Activated CD8-positive, alpha-beta T cell treated with anti-CD3 and anti-CD28 coated beads for 36 hours (primary cell): ENCODE results near the gene CDK5RAP3. TPM values are rescaled to one million over a fixed set of nuclear protein-coding genes. Genes with fewer than 3 reads are reported as not detected.
A peak's percentile ranks its signal among the peaks of the same experiment; 100 is the strongest.

Experiments used
- ATAC-seq: fragments of 200-7000 bp; cut with Tn5 transposase; one replicate; pipeline ENCODE4 v1.10.0; 2021; ENCODE audit warnings: mild to moderate bottlenecking, moderate library complexity
- CTCF ChIA-PET: fragments of 350-600 bp; sonication (Branson Sonifier 250); formaldehyde crosslinking; loops from one replicate; lab custom pipeline; 2021; ENCODE audit warnings: antibody characterized with exemption; lab: Charles Lee
- POLR2A ChIA-PET: fragments of 350-600 bp; sonication (Branson Sonifier 250); formaldehyde crosslinking; loops from one replicate; lab custom pipeline; 2021; ENCODE audit warnings: antibody characterized with exemption; lab: Charles Lee
- DNase-seq: peaks from one replicate; pipeline ENCODE4 v3.0.0-alpha.2; 2020
- H3K27ac Mint-ChIP-seq: one replicate; pipeline ENCODE4 v1.8.0; 2021; ENCODE audit warnings: mild to moderate bottlenecking, mixed read lengths
- H3K27me3 Mint-ChIP-seq: one replicate; pipeline ENCODE4 v1.8.0; 2021; ENCODE audit warnings: mixed read lengths
- H3K36me3 Mint-ChIP-seq: one replicate; pipeline ENCODE4 v1.8.0; 2021; ENCODE audit warnings: low read depth, mixed read lengths
- H3K4me1 Mint-ChIP-seq: one replicate; pipeline ENCODE4 v1.8.0; 2021; ENCODE audit warnings: low read depth, mixed read lengths
- H3K4me3 Mint-ChIP-seq: one replicate; pipeline ENCODE4 v1.8.0; 2021; ENCODE audit warnings: mild to moderate bottlenecking, moderate library complexity, mixed read lengths
- H3K9me3 Mint-ChIP-seq: one replicate; pipeline ENCODE4 v1.8.0; 2021; ENCODE audit warnings: mixed read lengths
- intact Hi-C: fragments of 100-400 bp; cut with micrococcal nuclease; formaldehyde crosslinking; loops from one replicate; pipeline ENCODE4 v1.10.0; 2022
- total RNA-seq, 2 experiments: library from RNA; stranded (reverse); gene quantifications; one replicate each; pipeline ENCODE4 v1.2.3, GENCODE V29; 2021
- TF ChIP-seq, protein P1 (sequence below): fragments of 200-600 bp; IDR thresholded peaks from one replicate; pipeline ENCODE4 v1.8.0; 2022; ENCODE audit warnings: antibody characterized with exemption, mild to moderate bottlenecking

Gene CDK5RAP3
- total RNA-seq, 2 experiments from 2014 or later, result 161 to 171 TPM

DNA sequence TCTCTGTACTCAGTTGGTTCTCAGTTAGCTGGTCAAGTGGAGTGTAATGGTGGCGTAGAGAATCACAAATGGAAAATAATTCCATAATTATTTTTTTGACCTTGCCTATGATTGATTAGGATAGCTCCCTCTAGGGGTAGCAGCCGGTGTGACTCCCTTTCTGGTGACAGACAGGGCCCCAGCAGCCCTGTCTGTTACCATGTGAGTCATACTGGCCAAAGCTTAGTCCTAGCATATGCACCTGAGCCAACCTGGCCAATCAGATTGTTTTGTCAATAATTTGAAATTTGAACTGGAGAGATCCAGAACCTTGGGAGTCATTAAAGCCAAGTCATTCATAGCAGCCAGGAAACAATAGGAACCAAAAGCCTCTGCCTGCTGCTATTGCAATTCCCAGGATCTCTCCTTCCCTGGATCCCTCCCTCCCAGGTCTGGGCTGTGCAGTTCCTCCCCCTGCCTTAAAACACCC is 23.9 kb upstream of the CDK5RAP3 start:
- TF ChIP-seq, protein P1, sequence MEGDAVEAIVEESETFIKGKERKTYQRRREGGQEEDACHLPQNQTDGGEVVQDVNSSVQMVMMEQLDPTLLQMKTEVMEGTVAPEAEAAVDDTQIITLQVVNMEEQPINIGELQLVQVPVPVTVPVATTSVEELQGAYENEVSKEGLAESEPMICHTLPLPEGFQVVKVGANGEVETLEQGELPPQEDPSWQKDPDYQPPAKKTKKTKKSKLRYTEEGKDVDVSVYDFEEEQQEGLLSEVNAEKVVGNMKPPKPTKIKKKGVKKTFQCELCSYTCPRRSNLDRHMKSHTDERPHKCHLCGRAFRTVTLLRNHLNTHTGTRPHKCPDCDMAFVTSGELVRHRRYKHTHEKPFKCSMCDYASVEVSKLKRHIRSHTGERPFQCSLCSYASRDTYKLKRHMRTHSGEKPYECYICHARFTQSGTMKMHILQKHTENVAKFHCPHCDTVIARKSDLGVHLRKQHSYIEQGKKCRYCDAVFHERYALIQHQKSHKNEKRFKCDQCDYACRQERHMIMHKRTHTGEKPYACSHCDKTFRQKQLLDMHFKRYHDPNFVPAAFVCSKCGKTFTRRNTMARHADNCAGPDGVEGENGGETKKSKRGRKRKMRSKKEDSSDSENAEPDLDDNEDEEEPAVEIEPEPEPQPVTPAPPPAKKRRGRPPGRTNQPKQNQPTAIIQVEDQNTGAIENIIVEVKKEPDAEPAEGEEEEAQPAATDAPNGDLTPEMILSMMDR, result peak; percentile 96
- intact Hi-C loops, result loop anchor here (10.0 kb wide), 1 partner anchor 68 kb away; no protein-coding TSS in a partner anchor
- Mint-ChIP-seq H3K36me3 (peaks cover 41% of the 10 kb centered on the region), H3K4me3 (no peak overlapping the region), H3K27me3 (no peaks in the 10 kb centered on the region), H3K4me1 (peaks cover 66% of the 10 kb centered on the region), H3K27ac (peak overlapping the region; percentile 62), H3K9me3 (no peaks in the 10 kb centered on the region)
- DNase-seq, result peak; percentile 94
- ChIA-PET CTCF (interaction anchor here (0.6 to 16.3 kb wide), 36 partner anchors 10 to 243 kb away, joined by 3 to 284 read pairs (median 4); partner anchors contain the start of genes CDK5RAP3, LRRC46, MRPL10 and OSBPL7), POLR2A (interaction anchor here (0.8 to 1.1 kb wide), 3 partner anchors 10 to 26 kb away, joined by 3 to 8 read pairs (median 4); partner anchors contain the start of gene CDK5RAP3)
- peak; percentile 91 for ATAC-seq

DNA sequence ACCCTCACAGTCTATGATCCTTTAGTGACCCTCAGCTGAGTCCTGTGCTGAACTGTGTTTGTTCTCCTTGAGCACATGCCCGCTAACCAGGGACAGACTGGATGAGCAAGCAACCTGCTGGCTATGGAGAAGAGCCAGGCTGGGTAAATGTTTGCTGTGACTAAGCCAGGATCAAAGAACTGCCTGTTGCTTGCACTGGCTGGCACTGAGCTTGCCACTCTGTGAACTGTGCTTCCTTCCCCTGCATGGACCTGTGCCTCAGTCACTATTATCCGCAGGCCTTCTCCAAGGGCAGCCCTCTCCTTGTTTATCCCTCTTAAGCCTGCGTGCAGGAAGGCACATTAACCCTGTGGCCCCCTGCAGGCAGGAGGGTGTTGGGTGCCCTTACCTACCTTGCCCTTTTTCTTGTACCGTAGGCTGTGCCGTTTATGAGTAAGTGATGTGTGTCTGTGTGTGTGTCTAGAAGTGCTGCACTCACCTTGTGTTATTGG is 22.2 kb upstream of the CDK5RAP3 start:
- H3K4me3 Mint-ChIP-seq, result peak overlapping the region; percentile 47
- ATAC-seq, result no peak
- ChIA-PET POLR2A (interaction anchor here (0.7 to 2.7 kb wide), 8 partner anchors 8 to 128 kb away, joined by 3 to 10 read pairs (median 4); partner anchors contain the start of gene PNPO), CTCF (interaction anchor here (0.6 to 16.3 kb wide), 34 partner anchors 8 to 653 kb away, joined by 3 to 284 read pairs (median 4); partner anchors contain the start of genes CDK5RAP3, LRRC46, MRPL10 and PNPO)
- TF ChIP-seq, protein P1, result no peak
- H3K36me3 Mint-ChIP-seq, result peaks cover 41% of the 10 kb centered on the region
- no peak for DNase-seq
- no peaks in the 10 kb centered on the region for H3K27me3 Mint-ChIP-seq
- intact Hi-C loops, result loop anchor here (10.0 kb wide), 1 partner anchor 66 kb away; no protein-coding TSS in a partner anchor
- H3K4me1 Mint-ChIP-seq, result peaks cover 54% of the 10 kb centered on the region
- peak overlapping the region; percentile 78 for H3K27ac Mint-ChIP-seq
- no peaks in the 10 kb centered on the region for H3K9me3 Mint-ChIP-seq

DNA sequence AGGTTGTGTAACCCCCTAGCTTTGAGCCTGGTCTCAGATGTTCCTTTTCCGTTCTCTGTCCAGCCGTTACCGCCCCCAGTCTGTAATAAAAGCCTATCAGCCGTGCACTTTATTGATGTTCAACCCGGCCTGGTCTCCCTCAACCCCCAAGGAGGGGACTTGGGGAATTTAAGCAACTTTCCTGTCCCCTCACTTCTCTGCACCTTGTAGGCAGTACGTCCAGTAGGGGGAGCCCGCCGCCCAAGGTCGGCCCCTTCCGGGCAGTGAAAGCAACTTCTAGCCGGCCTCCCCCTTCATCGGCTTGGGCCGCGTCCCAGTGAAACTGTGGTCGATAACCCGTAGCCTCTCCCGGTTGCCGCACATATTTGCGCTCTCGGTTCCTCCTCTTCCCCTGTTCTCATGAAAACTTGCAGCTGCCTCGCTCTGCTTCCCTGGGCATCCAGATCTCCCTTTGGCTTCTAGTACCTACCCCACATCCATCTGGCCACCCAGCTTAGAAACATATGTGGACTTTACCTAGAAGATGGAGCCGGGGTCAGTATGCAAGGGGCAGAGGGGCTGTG is 21.6 kb upstream of the CDK5RAP3 start:
- CTCF ChIA-PET, result interaction anchor here (0.6 to 16.3 kb wide), 40 partner anchors 8 to 691 kb away, joined by 3 to 284 read pairs (median 4); partner anchors contain the start of genes CDK5RAP3, LRRC46, MRPL10 and PNPO
- Mint-ChIP-seq H3K4me1 (peaks cover 50% of the 10 kb centered on the region), H3K4me3 (peak overlapping the region; percentile 47), H3K27ac (peak overlapping the region; percentile 78), H3K9me3 (no peaks in the 10 kb centered on the region), H3K27me3 (no peaks in the 10 kb centered on the region), H3K36me3 (peaks cover 40% of the 10 kb centered on the region)
- POLR2A ChIA-PET, result interaction anchor here (0.7 to 2.7 kb wide), 10 partner anchors 8 to 127 kb away, joined by 3 to 10 read pairs (median 3); partner anchors contain the start of gene PNPO
- intact Hi-C loops, result loop anchor here (10.0 kb wide), 1 partner anchor 66 kb away; no protein-coding TSS in a partner anchor
- TF ChIP-seq, protein P1, result peak; percentile 95
- DNase-seq (peak; percentile 89), ATAC-seq (peak; percentile 64)

DNA sequence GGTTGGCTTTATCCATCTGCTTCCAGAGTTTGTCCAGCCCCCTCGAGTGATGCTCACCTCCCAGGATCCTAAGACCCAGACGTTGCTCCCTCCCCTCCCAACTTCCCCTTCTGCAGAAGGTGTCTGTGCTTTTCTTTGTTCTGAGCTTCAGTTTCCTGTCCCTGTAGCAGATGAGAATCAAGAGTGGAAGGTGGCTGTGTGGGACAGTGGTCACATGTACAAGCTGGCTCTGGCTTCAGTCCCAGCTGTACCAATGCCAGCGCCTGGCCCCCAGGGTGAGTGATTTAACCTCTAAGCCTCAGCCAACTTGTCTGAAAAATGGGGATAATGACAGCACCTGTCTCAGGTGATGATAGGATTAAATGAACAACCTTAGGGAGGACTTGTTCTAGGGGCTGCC is 21.0 kb upstream of the CDK5RAP3 start:
- intact Hi-C loops, result loop anchor here (10.0 kb wide), 1 partner anchor 65 kb away; no protein-coding TSS in a partner anchor
- Mint-ChIP-seq H3K9me3 (no peaks in the 10 kb centered on the region), H3K4me3 (no peak overlapping the region), H3K27me3 (no peaks in the 10 kb centered on the region), H3K27ac (peak overlapping the region; percentile 35), H3K36me3 (peaks cover 35% of the 10 kb centered on the region), H3K4me1 (peaks cover 43% of the 10 kb centered on the region)
- ChIA-PET POLR2A (interaction anchor here (0.7 to 2.7 kb wide), 8 partner anchors 9 to 97 kb away, joined by 3 to 10 read pairs (median 4); partner anchors contain the start of genes PNPO and SP2), CTCF (interaction anchor here (0.7 to 16.3 kb wide), 34 partner anchors 7 to 690 kb away, joined by 3 to 284 read pairs (median 4); partner anchors contain the start of genes CDK5RAP3, PNPO, PRR15L and SCRN2)
- DNase-seq (no peak), ATAC-seq (no peak)
- TF ChIP-seq, protein P1, result no peak
